K562 (cell line): ENCODE results near the gene TLX2. TPM values are rescaled to one million over a fixed set of nuclear protein-coding genes. Genes with fewer than 3 reads are reported as not detected.

Experiments
- ATAC-seq: fragments of 200-7000 bp; cut with Tn5 transposase; 3 replicates; pipeline ENCODE4 v1.9.1; 2020; ENCODE audit warnings: moderate library complexity
- BruUV-seq: library from RNA; stranded (reverse); fragments of 400-500 nt; replicated peaks from 2 replicates; lab custom pipeline; 2021; lab: Mats Ljungman, UMichigan
- CTCF ChIA-PET: fragments of 300-600 bp; formaldehyde crosslinking; extraction: SDS; loops from one replicate; lab custom pipeline; 2021; ENCODE audit warnings: low intra/inter-chr PET ratio; lab: Yijun Ruan, JAX
- POLR2A ChIA-PET: fragments of 300-600, 350-650 bp; sonication (Branson Sonifier 250); formaldehyde crosslinking; extraction: SDS; loops from one replicate; lab custom pipeline; 2021; ENCODE audit warnings: antibody characterized with exemption, inconsistent platforms; lab: Yijun Ruan, JAX
- DNase-seq, 4 experiments: peaks; one replicate each; pipeline versions ENCODE4 v3.0.0 to v3.0.0-alpha.2; 2011 to 2018; ENCODE audit warnings: low spot score in 3 of 4, mixed read lengths in 3 of 4; ENCODE audit errors: extremely low read depth in 1 of 4
- FAIRE-seq: peaks from 2 replicates; lab custom pipeline; 2011; peaks lifted over from hg19 to GRCh38; lab: Jason Lieb, UNC
- H2AFZ ChIP-seq: 2 replicates; pipeline ENCODE4 v1.6.0; 2011; ENCODE audit warnings: low read depth, low read length, control low read depth, inconsistent platforms
- H3K27ac ChIP-seq: fragments of 200-600 bp; 3 replicates; pipeline ENCODE4 v1.8.0; 2011; ENCODE audit warnings: low read depth, mild to moderate bottlenecking, control low read depth, inconsistent platforms, low read length, moderate library complexity, mixed read lengths; ENCODE audit errors: extremely low read depth
- H3K27me3 ChIP-seq, 2 experiments: fragments of 300-600 bp in 1 of 2; 2 replicates in 1 of 2; 3 replicates in 1 of 2; pipeline versions ENCODE4 v1.6.0 to v1.8.0; 2011; ENCODE audit warnings: inconsistent platforms in 2 of 2, low read length in 2 of 2, mild to moderate bottlenecking in 1 of 2, mixed read lengths in 1 of 2, moderate library complexity in 1 of 2; ENCODE audit not compliant: control insufficient read depth in 2 of 2, insufficient read depth in 2 of 2
- H3K36me3 ChIP-seq: fragments of 300-600 bp; 3 replicates; pipeline ENCODE4 v1.8.0; 2011; ENCODE audit warnings: mild to moderate bottlenecking, low read length, inconsistent platforms; ENCODE audit not compliant: control insufficient read depth, insufficient read depth
- H3K4me1 ChIP-seq, 2 experiments: fragments of 200-600 bp in 1 of 2; replicated peaks in 1 of 2; 2 replicates in 1 of 2; 3 replicates in 1 of 2; pipeline versions ENCODE4 v1.5.1 to v1.8.0; 2011; ENCODE audit warnings: inconsistent platforms in 2 of 2, low read length in 2 of 2, mild to moderate bottlenecking in 1 of 2, mixed read lengths in 1 of 2, moderate library complexity in 1 of 2; ENCODE audit not compliant: control insufficient read depth in 2 of 2, insufficient read depth in 2 of 2
- H3K4me2 ChIP-seq: 2 replicates; pipeline ENCODE4 v1.6.1; 2011; ENCODE audit warnings: low read length, control low read depth, inconsistent platforms, mixed read lengths; ENCODE audit not compliant: insufficient read depth
- H3K4me3 ChIP-seq: fragments of 200-600 bp; sonication (generic), shearing (Covaris generic); 2 replicates; pipeline ENCODE4 v1.5.1; 2016; ENCODE audit warnings: control low read depth, inconsistent platforms
- H3K79me2 ChIP-seq: fragments of 200-600 bp; 3 replicates; pipeline ENCODE4 v1.8.0; 2011; ENCODE audit warnings: low read length, inconsistent platforms; ENCODE audit not compliant: control insufficient read depth, insufficient read depth
- H3K9ac ChIP-seq, 2 experiments: 2 replicates each; pipeline versions ENCODE4 v1.6.0 to v1.6.1; 2011; ENCODE audit warnings: low read depth in 2 of 2, low read length in 2 of 2, control low read depth in 1 of 2, inconsistent platforms in 1 of 2, mild to moderate bottlenecking in 1 of 2, mixed read lengths in 1 of 2; ENCODE audit not compliant: insufficient read depth in 1 of 2
- H3K9me1 ChIP-seq: one replicate; pipeline ENCODE4 v1.6.0; 2011; ENCODE audit warnings: inconsistent platforms, mild to moderate bottlenecking, low read length, moderate library complexity; ENCODE audit not compliant: control insufficient read depth, insufficient read depth
- H3K9me3 ChIP-seq: replicated peaks from 2 replicates; pipeline ENCODE4 v1.5.1; 2011; ENCODE audit warnings: low read depth, low read length, inconsistent platforms; ENCODE audit not compliant: control insufficient read depth, insufficient read depth
- H4K20me1 ChIP-seq: replicated peaks from 2 replicates; pipeline ENCODE4 v1.6.1; 2011; ENCODE audit warnings: low read length, inconsistent platforms, mixed read lengths; ENCODE audit not compliant: control insufficient read depth, insufficient read depth
- NBN ChIP-seq: fragments of 450-650 bp; IDR thresholded peaks from 2 replicates; pipeline ENCODE4 v1.6.1; 2016; ENCODE audit warnings: low read depth, mild to moderate bottlenecking
- PRMT5 ChIP-seq: sonication (generic); formaldehyde crosslinking; IDR thresholded peaks from 2 replicates; pipeline ENCODE4 v1.5.0; 2020; ENCODE audit warnings: missing genetic modification reagents
- SMARCE1 ChIP-seq: fragments of 450-650 bp; IDR thresholded peaks from 2 replicates; pipeline ENCODE4 v1.7.1; 2016; ENCODE audit warnings: mild to moderate bottlenecking
- SPI1 ChIP-seq: IDR thresholded peaks from 2 replicates; pipeline ENCODE4 v1.6.1; 2011; ENCODE audit warnings: low read depth, low read length, control low read depth, borderline replicate concordance
- SRSF1 ChIP-seq: fragments of 200-400 bp; formaldehyde crosslinking; IDR thresholded peaks from 2 replicates; pipeline ENCODE4 v1.6.1; 2017; ENCODE audit warnings: mild to moderate bottlenecking, low read depth, low read length, moderate library complexity
- STAT5B ChIP-seq: fragments of 250-450 bp; sonication (Bioruptor Pico); IDR thresholded peaks from 2 replicates; pipeline ENCODE4 v1.8.0; 2021; ENCODE audit warnings: mild to moderate bottlenecking, inconsistent platforms
- SUPT5H ChIP-seq: fragments of 450-650 bp; IDR thresholded peaks from 2 replicates; pipeline ENCODE4 v1.6.1; 2016
- TCFL5 ChIP-seq: fragments of 250-450 bp; sonication (Bioruptor Pico); conservative IDR thresholded peaks from 2 replicates; pipeline ENCODE4 v1.6.1; 2021; ENCODE audit warnings: mild to moderate bottlenecking, moderate library complexity, matching md5 sums
- ZBTB8A ChIP-seq: fragments of 450-650 bp; IDR thresholded peaks from 2 replicates; pipeline ENCODE4 v1.6.1; 2018; ENCODE audit warnings: mild to moderate bottlenecking, moderate library complexity; ENCODE audit not compliant: partially characterized antibody
- ZNF3 ChIP-seq: fragments of 250-450 bp; sonication (Bioruptor Pico); IDR thresholded peaks from 2 replicates; pipeline ENCODE4 v1.5.0; 2021; ENCODE audit warnings: mild to moderate bottlenecking, moderate library complexity
- ZNF41 ChIP-seq: fragments of 250-450 bp; sonication (Bioruptor Pico); conservative IDR thresholded peaks from 2 replicates; pipeline ENCODE4 v1.4.0; 2020; ENCODE audit warnings: mild to moderate bottlenecking
- ZNF696 ChIP-seq: fragments of 250-450 bp; sonication (Bioruptor Pico); conservative IDR thresholded peaks from 2 replicates; pipeline ENCODE4 v1.4.0; 2020; ENCODE audit warnings: mild to moderate bottlenecking, moderate library complexity
- WGBS: fragments of 100-300 bp; shearing (Covaris generic); methylation state at CpG from one replicate; pipeline ENCODE4 v1.1.6; 2016; ENCODE audit warnings: low coverage, mixed read lengths; ENCODE audit not compliant: insufficient coverage; ENCODE audit errors: missing lambda C conversion rate; 5-methylcytosine and 5-hydroxymethylcytosine counted together
- in situ Hi-C: fragments of 300-500 bp; cut with MboI; formaldehyde crosslinking; loops from 4 replicates; pipeline ENCODE4 v1.15.0; 2018; ENCODE audit warnings: inconsistent platforms, mixed read lengths
- intact Hi-C: fragments of 100-400 bp; cut with micrococcal nuclease; formaldehyde crosslinking; loops from 2 replicates; pipeline ENCODE4 v1.14.2; 2022
- polyA plus RNA-seq, 8 experiments: library from polyadenylated mRNA; depleted of rRNA in 4 of 8; stranded (reverse) in 5 of 8; unstranded in 3 of 8; fragments of >200 nt; fragmentation: Nextera tagmentation in 2 of 8; fragmentation: Illumina TruSeq in 1 of 8; extraction: Ambion mirVana in 2 of 8; extraction: Trizol in 1 of 8; gene quantifications; 2 replicates each; pipeline versions ENCODE4 v1.2.1 to v1.2.3, GENCODE V29; 2011 to 2014; ENCODE audit warnings: inconsistent platforms in 1 of 8, missing spikeins in 1 of 8
- total RNA-seq, 7 experiments: library from RNA; depleted of rRNA in 6 of 7; stranded (reverse); fragments of >200 nt in 6 of 7; fragmentation: Illumina TruSeq in 2 of 7; extraction: Trizol in 2 of 7; gene quantifications; 2 replicates each; pipeline versions ENCODE4 v1.2.1 to v1.2.3, GENCODE V29; 2011 to 2021; ENCODE audit warnings: low replicate concordance in 1 of 7
- TF ChIP-seq, protein P1 (sequence below): IDR thresholded peaks from 2 replicates; pipeline ENCODE4 v1.6.1; 2011; ENCODE audit warnings: borderline replicate concordance, low read depth, mild to moderate bottlenecking, moderate library complexity, low read length; ENCODE audit not compliant: insufficient read depth, poor library complexity, severe bottlenecking
- TF ChIP-seq, protein P2 (sequence below): fragments of 250-450 bp; sonication (Bioruptor Pico); IDR thresholded peaks from 2 replicates; pipeline ENCODE4 v1.8.0; 2022; ENCODE audit warnings: inconsistent platforms
- TF ChIP-seq, protein P3 (sequence below): fragments of 250-450 bp; sonication (Bioruptor Pico); IDR thresholded peaks from 2 replicates; pipeline ENCODE4 v1.8.0; 2021; ENCODE audit warnings: moderate library complexity, mild to moderate bottlenecking, inconsistent platforms
- TF ChIP-seq, protein P4 (sequence below): fragments of 250-450 bp; sonication (Bioruptor Pico); IDR thresholded peaks from 2 replicates; pipeline ENCODE4 v1.8.0; 2021; ENCODE audit warnings: mild to moderate bottlenecking, moderate library complexity

TLX2 gene
- total and polyA plus RNA-seq, 9 of the 15 experiments (the other 6 are each of a cell fraction or from before 2014, with no cell fraction given): not detected

DNA sequence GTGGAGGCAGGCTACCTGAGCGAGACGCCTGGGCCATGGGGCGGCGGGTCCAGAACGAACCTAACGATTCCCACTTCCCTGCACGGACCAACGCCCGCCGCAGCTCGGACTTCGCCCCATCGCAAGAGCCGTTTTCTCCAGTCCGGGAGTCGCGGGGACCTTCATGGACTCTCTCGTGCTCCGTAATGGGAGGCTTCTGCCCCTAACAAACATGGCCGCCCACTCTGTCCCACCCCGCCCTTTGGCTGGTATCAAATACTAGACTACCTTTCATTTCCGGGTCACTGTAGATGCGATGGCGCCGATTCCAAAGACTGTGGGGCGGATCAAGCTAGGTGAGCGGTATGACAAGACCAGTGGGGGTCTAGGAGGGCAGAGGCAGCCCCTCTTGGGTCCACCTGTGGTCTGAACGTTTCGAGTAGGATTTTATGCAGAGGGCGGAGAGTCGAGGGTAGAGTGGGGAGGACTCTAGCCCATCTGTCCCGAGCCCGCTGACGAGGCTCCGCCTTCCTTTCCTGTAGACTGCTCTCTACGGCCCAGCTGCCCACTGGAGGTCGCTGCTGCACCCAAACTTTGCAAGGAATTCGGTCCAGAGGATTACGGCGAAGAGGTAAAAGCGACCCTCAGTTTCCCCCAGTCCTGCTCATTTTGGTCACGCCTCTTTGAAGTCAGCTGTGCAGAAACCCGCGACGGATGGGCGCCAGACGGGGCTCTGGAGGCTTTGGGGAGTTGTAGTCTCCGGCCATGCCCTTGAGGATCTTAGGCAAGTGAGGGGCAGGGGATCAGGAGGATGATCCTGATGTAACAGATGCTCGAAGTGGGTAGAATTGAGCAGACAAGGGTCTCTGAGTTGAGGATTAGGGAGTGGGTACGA, 31.2 kb upstream of the TLX2 start, which contains the start of the genes CCDC142 and TTC31:
Gene CCDC142, minus strand, starts transcription at position 198 of the 874 bp plus-strand sequence. Its CDS starts 161 bp downstream, at position 37.
Gene TTC31, plus strand, starts transcription at position 281 of the 874 bp plus-strand sequence. Its CDS starts 15 bp downstream, at position 296.
- ChIA-PET POLR2A (interaction anchor here (0.6 to 3.9 kb wide), 13 partner anchors 11 to 107 kb away, joined by 3 to 28 read pairs (median 5); partner anchors contain the start of genes AUP1, HTRA2, INO80B and MOGS), CTCF (interaction anchor here (0.6 to 2.0 kb wide), 5 partner anchors 28 to 105 kb away, joined by 3 to 12 read pairs (median 4); partner anchors contain the start of gene INO80B)
- DNase-seq (peak; percentile 90 to 96 (median 91)), FAIRE-seq (peak; percentile 95), ATAC-seq (peak; percentile 95)
- peak within 1 kb of the TSS; percentile 83 to 93 for H3K9ac ChIP-seq
- under 1% methylated on average over 38 of the region's 50 CpGs for WGBS
- H3K36me3 ChIP-seq: peaks cover 26% of the 10 kb centered on the region
- no peaks in the 10 kb centered on the region for H3K9me3 ChIP-seq
- intact Hi-C loops (loop anchor here (1.0 to 2.0 kb wide), 5 partner anchors 20 to 104 kb away; partner anchors contain the start of genes AUP1, HTRA2 and INO80B), in situ Hi-C loops (no loop called here)
- peak within 1 kb of the TSS; percentile 92 for H3K27ac ChIP-seq
- TSS peak; percentile 94 for BruUV-seq
- peak within 1 kb of the TSS; percentile 99 for H3K4me2 ChIP-seq
- no peaks in the 10 kb centered on the region for H3K9me1 ChIP-seq
- H2AFZ ChIP-seq: peak within 1 kb of the TSS; percentile 100
- peak within 1 kb of the TSS; percentile 86 for H3K4me3 ChIP-seq
- no peaks in the 10 kb centered on the region; the same call in 1 of the 2 replicates for H4K20me1 ChIP-seq
- H3K4me1 ChIP-seq: peaks cover 8 to 23% of the 10 kb centered on the region in 2 experiments; a peak in 4 of 5 replicates
- H3K27me3 ChIP-seq: no peaks in the 10 kb centered on the region
- H3K79me2 ChIP-seq: peaks cover 32% of the 10 kb centered on the region
- TF ChIP-seq SRSF1 (no peak), NBN (peak; percentile 59; the same call in 1 of the 2 replicates), SMARCE1 (no peak), PRMT5 (CRISPR knock-in tag) (no peak), ZNF696 (CRISPR knock-in tag) (no peak), ZNF41 (no peak), ZBTB8A (no peak), TCFL5 (no peak), SPI1 (0 out of 2 replicates have a peak, but pooled peaks have one; percentile 24), ZNF3 (CRISPR knock-in tag) (no peak), STAT5B (CRISPR knock-in tag) (no peak), SUPT5H (peak; percentile 88)
- TF ChIP-seq, protein P1, sequence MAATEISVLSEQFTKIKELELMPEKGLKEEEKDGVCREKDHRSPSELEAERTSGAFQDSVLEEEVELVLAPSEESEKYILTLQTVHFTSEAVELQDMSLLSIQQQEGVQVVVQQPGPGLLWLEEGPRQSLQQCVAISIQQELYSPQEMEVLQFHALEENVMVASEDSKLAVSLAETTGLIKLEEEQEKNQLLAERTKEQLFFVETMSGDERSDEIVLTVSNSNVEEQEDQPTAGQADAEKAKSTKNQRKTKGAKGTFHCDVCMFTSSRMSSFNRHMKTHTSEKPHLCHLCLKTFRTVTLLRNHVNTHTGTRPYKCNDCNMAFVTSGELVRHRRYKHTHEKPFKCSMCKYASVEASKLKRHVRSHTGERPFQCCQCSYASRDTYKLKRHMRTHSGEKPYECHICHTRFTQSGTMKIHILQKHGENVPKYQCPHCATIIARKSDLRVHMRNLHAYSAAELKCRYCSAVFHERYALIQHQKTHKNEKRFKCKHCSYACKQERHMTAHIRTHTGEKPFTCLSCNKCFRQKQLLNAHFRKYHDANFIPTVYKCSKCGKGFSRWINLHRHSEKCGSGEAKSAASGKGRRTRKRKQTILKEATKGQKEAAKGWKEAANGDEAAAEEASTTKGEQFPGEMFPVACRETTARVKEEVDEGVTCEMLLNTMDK: peak; percentile 55
- TF ChIP-seq, protein P2, sequence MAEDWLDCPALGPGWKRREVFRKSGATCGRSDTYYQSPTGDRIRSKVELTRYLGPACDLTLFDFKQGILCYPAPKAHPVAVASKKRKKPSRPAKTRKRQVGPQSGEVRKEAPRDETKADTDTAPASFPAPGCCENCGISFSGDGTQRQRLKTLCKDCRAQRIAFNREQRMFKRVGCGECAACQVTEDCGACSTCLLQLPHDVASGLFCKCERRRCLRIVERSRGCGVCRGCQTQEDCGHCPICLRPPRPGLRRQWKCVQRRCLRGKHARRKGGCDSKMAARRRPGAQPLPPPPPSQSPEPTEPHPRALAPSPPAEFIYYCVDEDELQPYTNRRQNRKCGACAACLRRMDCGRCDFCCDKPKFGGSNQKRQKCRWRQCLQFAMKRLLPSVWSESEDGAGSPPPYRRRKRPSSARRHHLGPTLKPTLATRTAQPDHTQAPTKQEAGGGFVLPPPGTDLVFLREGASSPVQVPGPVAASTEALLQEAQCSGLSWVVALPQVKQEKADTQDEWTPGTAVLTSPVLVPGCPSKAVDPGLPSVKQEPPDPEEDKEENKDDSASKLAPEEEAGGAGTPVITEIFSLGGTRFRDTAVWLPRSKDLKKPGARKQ (CRISPR knock-in tag): no peak
- TF ChIP-seq, protein P3, sequence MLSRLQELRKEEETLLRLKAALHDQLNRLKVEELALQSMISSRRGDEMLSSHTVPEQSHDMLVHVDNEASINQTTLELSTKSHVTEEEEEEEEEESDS (CRISPR knock-in tag): no peak
- TF ChIP-seq, protein P4, sequence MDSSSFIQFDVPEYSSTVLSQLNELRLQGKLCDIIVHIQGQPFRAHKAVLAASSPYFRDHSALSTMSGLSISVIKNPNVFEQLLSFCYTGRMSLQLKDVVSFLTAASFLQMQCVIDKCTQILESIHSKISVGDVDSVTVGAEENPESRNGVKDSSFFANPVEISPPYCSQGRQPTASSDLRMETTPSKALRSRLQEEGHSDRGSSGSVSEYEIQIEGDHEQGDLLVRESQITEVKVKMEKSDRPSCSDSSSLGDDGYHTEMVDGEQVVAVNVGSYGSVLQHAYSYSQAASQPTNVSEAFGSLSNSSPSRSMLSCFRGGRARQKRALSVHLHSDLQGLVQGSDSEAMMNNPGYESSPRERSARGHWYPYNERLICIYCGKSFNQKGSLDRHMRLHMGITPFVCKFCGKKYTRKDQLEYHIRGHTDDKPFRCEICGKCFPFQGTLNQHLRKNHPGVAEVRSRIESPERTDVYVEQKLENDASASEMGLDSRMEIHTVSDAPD (CRISPR knock-in tag): no peak
